ENCODE results near the gene CD68.

- TF ChIP-seq POLR2A (IDR thresholded peaks at IDR 0.05; ENCODE audit: low read length): no peak
- no peak for TF ChIP-seq GATA1 (IDR thresholded peaks at IDR 0.05; ENCODE audit: low read depth, low read length)
Observed at GRCh38 chr17:7561028-7561575, 18.3 kb upstream of the CD68 start.

Measured in erythroblast (primary cell).